NCI-H2107 treated with DMSO at 0.1 percent for 48 hours (cell line): ENCODE data around the gene SNX20.

Experiments used
- DNase-seq: peaks from one replicate; lab custom pipeline; 2025; ENCODE audit not compliant: unreplicated experiment; lab: John Stamatoyannopoulos, UW

The SNX20 gene

GRCh38 chr16:50681021-50681885 is at the start of gene SNX20:
Gene SNX20 (minus strand): TSS chr16:50681312. CDS start chr16:50677526, 3,786 bp downstream.
- DNase-seq: no peak

- DNase-seq: no peak
Measured at GRCh38 chr16:50724306-50724705, 43.2 kb upstream of the SNX20 start.

- no peak for DNase-seq
Measured at GRCh38 chr16:50722960-50723359, 41.8 kb upstream of the SNX20 start.

GRCh38 chr16:50722405-50722737 is 41.3 kb upstream of the SNX20 start:
- DNase-seq: no peak

- DNase-seq: no peak
Measured at GRCh38 chr16:50721549-50722404, 40.7 kb upstream of the SNX20 start.

GRCh38 chr16:50719401-50720337 is 38.6 kb upstream of the SNX20 start:
- DNase-seq: no peak

- DNase-seq: no peak
Measured at GRCh38 chr16:50718761-50719400, 37.8 kb upstream of the SNX20 start.

GRCh38 chr16:50718061-50718760 is 37.1 kb upstream of the SNX20 start:
- no peak for DNase-seq

GRCh38 chr16:50717494-50717893 is 36.4 kb upstream of the SNX20 start:
- DNase-seq: no peak

GRCh38 chr16:50717091-50717490 is 36.0 kb upstream of the SNX20 start:
- DNase-seq: no peak

- DNase-seq: no peak
Measured at GRCh38 chr16:50712956-50713355, 31.8 kb upstream of the SNX20 start.

GRCh38 chr16:50712560-50712898 is 31.4 kb upstream of the SNX20 start:
- no peak for DNase-seq

GRCh38 chr16:50711862-50712559 is 30.9 kb upstream of the SNX20 start:
- no peak for DNase-seq

GRCh38 chr16:50711040-50711439 is 29.9 kb upstream of the SNX20 start:
- DNase-seq: no peak

- no peak for DNase-seq
Measured at GRCh38 chr16:50709980-50710379, 28.9 kb upstream of the SNX20 start.

GRCh38 chr16:50709061-50709684 is 28.1 kb upstream of the SNX20 start:
- DNase-seq: no peak

- DNase-seq: no peak
Measured at GRCh38 chr16:50708373-50709060, 27.4 kb upstream of the SNX20 start.

- DNase-seq: no peak
Measured at GRCh38 chr16:50706250-50706649, 25.1 kb upstream of the SNX20 start.
